Central memory CD8-positive, alpha-beta T cell (primary cell): ENCODE data around the gene LENG9.

ENCODE experiments used
- ATAC-seq: fragments of 150-1000 bp; cut with Tn5 transposase; replicated peaks from 2 replicates; pipeline ENCODE4 v1.10.0; 2022; ENCODE audit warnings: mild to moderate bottlenecking, moderate FRiP score, moderate number of reproducible peaks; ENCODE audit not compliant: poor library complexity, severe bottlenecking; ENCODE audit errors: extremely low read depth
- DNase-seq, 2 donors: peaks; one replicate each; pipeline ENCODE4 v3.0.0; 2021; ENCODE audit warnings: low spot score in 2 of 2
- H3K27ac Mint-ChIP-seq: one replicate; pipeline ENCODE4 v1.8.0; 2022; ENCODE audit warnings: low read depth, mild to moderate bottlenecking, moderate library complexity, mixed read lengths
- H3K27me3 Mint-ChIP-seq: one replicate; pipeline ENCODE4 v1.8.0; 2022; ENCODE audit warnings: mixed read lengths
- H3K36me3 Mint-ChIP-seq: one replicate; pipeline ENCODE4 v1.8.0; 2022; ENCODE audit warnings: mild to moderate bottlenecking, moderate library complexity, mixed read lengths; ENCODE audit not compliant: insufficient read depth
- H3K4me1 Mint-ChIP-seq: one replicate; pipeline ENCODE4 v1.8.0; 2022; ENCODE audit warnings: mixed read lengths
- H3K4me3 Mint-ChIP-seq: one replicate; pipeline ENCODE4 v1.8.0; 2022; ENCODE audit warnings: mild to moderate bottlenecking, moderate library complexity, mixed read lengths
- H3K9me3 Mint-ChIP-seq: one replicate; pipeline ENCODE4 v1.8.0; 2022; ENCODE audit warnings: mixed read lengths

The LENG9 gene

DNA sequence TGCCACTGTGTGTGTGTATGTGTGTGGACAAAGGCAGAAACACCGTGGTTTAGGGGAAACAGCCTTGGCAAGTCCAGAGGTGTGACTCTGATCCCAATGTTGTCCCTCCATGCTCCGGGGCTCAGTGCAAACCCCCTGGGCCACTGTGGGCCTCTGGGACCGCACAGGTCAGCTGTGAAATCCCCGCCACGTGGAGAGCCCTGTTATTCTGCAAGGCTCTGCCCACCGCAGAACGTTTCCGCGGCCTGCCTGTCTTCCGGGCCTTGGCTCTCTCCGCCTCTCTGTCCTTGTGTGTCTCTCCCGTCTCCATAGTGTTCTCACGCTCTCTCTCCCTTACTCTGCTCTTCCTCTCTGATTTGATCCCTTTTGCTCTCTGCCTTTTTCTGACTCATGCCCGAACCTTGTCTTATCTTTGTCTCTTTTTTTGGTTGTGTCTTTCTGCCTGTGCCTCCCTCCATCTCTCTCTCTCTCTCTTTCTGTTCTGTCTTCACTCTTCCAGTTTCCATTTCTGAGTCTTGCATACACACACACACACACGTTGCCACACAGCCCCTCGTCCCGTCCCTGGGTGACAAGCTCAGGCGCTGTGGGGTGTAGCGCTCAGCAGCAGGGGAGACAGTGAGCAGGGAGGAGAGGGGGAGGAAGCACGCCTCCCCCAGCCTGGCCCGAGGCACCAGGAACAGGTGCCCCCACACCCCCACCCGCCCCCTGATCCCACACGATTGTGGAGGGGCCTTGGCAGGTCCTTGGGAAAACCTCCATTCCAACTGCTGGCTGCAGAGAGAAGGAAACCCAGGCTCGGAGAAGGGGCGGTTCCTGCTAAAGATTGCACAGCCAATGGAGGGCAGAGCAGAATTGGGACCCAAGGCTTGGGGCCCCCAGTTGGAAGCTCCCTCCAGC lies 45.3 kb downstream of the LENG9 start:
- Mint-ChIP-seq H3K36me3 (peaks cover 1% of the 10 kb centered on the region), H3K4me3 (peak overlapping the region; percentile 7), H3K27ac (no peak overlapping the region), H3K4me1 (peaks cover 15% of the 10 kb centered on the region), H3K9me3 (peaks cover 7% of the 10 kb centered on the region), H3K27me3 (peaks cover 36% of the 10 kb centered on the region)
- DNase-seq (no peak), ATAC-seq (peak; percentile 46)

DNA sequence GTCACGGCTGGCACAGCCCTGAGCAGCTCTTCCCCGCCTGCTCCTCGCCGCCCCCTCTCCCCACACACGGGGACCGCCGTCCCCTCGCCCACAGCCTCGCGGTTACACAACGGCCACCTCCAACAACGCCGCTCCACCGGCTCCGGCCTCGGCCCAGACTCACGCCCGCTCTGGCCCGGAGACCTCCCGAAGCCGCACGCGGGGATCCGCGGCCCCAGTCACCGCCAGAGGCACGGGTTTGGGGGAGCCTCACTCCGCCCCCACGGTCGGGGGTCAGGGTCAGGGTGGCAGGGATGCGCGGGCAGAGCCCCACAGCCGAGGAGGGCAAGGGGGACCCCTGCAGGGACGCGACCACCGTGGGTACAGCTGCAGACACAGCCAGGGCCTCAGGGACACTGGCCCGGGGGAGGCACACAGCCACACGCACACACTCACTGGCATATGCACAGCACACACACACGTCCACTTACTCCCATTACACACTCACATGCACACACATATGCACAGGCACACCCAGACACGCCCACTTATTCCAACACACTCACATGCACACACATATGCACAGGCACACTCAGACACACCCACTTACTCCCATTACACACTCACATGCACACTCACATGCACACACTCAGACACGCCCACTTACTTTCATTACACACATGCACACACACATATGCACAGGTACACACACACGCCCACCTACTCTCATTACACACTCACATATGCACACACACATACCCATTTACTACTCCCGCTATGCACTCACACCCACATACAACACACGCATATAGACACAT lies 46.7 kb downstream of the LENG9 start:
- DNase-seq (no peak), ATAC-seq (no peak)
- H3K36me3 Mint-ChIP-seq = peaks cover 2% of the 10 kb centered on the region
- peaks cover 7% of the 10 kb centered on the region for H3K9me3 Mint-ChIP-seq
- peaks cover 15% of the 10 kb centered on the region for H3K4me1 Mint-ChIP-seq
- H3K4me3 Mint-ChIP-seq = no peak overlapping the region
- H3K27me3 Mint-ChIP-seq = peaks cover 27% of the 10 kb centered on the region
- H3K27ac Mint-ChIP-seq = no peak overlapping the region

GRCh38 chr19:54415901-54416673 lies 47.5 kb downstream of the LENG9 start:
- Mint-ChIP-seq H3K36me3 (peaks cover 3% of the 10 kb centered on the region), H3K27me3 (peaks cover 27% of the 10 kb centered on the region), H3K9me3 (peaks cover 7% of the 10 kb centered on the region), H3K4me1 (peaks cover 15% of the 10 kb centered on the region), H3K4me3 (no peak overlapping the region), H3K27ac (no peak overlapping the region)
- ATAC-seq (no peak), DNase-seq (no peak)

GRCh38 chr19:54415208-54415900 lies 48.2 kb downstream of the LENG9 start, which contains the start of gene TTYH1:
Gene TTYH1, plus strand, starts transcription at chr19:54415464. Its CDS starts 89 bp downstream, at chr19:54415553.
- ATAC-seq = no peak
- H3K4me1 Mint-ChIP-seq = peaks cover 15% of the 10 kb centered on the region
- no peak within 1 kb of the TSS for H3K4me3 Mint-ChIP-seq
- no peak within 1 kb of the TSS for H3K27ac Mint-ChIP-seq
- peaks cover 4% of the 10 kb centered on the region for H3K36me3 Mint-ChIP-seq
- peaks cover 27% of the 10 kb centered on the region for H3K27me3 Mint-ChIP-seq
- H3K9me3 Mint-ChIP-seq = peaks cover 7% of the 10 kb centered on the region
- DNase-seq = no peak

DNA sequence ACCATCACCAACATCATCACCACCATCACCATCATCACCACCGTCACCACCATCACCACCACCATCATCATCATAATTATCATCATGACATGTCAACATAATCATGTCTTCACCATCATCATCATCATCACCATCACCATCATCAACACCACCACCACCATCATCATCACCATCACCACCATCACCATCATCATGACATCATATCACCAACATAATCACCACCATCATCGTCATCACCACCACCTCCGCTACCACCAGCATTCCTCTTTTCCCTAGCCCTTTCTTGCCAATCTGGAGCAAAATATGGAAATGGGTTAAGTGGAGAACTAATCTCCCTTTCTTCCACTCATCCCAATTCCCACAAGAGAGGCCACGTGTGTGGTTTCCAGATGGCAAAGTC lies 49.4 kb downstream of the LENG9 start:
- ATAC-seq = no peak
- Mint-ChIP-seq H3K36me3 (peaks cover 4% of the 10 kb centered on the region), H3K27me3 (peaks cover 27% of the 10 kb centered on the region), H3K4me3 (no peak overlapping the region), H3K9me3 (peaks cover 7% of the 10 kb centered on the region), H3K27ac (no peak overlapping the region), H3K4me1 (peaks cover 15% of the 10 kb centered on the region)
- no peak for DNase-seq

GRCh38 chr19:54412877-54413276 lies 50.7 kb downstream of the LENG9 start:
- H3K4me3 Mint-ChIP-seq = no peak overlapping the region
- no peak for ATAC-seq
- peaks cover 19% of the 10 kb centered on the region for H3K27me3 Mint-ChIP-seq
- DNase-seq = no peak
- H3K4me1 Mint-ChIP-seq = peaks cover 9% of the 10 kb centered on the region
- H3K36me3 Mint-ChIP-seq = peaks cover 7% of the 10 kb centered on the region
- peaks cover 13% of the 10 kb centered on the region for H3K9me3 Mint-ChIP-seq
- H3K27ac Mint-ChIP-seq = no peak overlapping the region
